Neural cell (in vitro differentiated cells): ENCODE measurements around the gene SYCN.

Experiments
- MXI1 ChIP-seq: fragments of 450-650 bp; conservative IDR thresholded peaks from 2 replicates; pipeline ENCODE4 v1.6.1; 2014; ENCODE audit warnings: antibody characterized with exemption, mild to moderate bottlenecking; ENCODE audit not compliant: poor library complexity, severe bottlenecking
- POLR2AphosphoS5 ChIP-seq: IDR thresholded peaks from 2 replicates; pipeline ENCODE4 v1.6.1; 2012
- REST ChIP-seq: IDR thresholded peaks from 2 replicates; pipeline ENCODE4 v1.6.1; 2012; ENCODE audit warnings: borderline replicate concordance
- TF ChIP-seq, protein P1 (sequence below): fragments of 450-650 bp; IDR thresholded peaks from 2 replicates; pipeline ENCODE4 v1.5.1; 2014; ENCODE audit warnings: antibody characterized with exemption, mild to moderate bottlenecking, moderate library complexity; ENCODE audit not compliant: poor library complexity, severe bottlenecking

DNA sequence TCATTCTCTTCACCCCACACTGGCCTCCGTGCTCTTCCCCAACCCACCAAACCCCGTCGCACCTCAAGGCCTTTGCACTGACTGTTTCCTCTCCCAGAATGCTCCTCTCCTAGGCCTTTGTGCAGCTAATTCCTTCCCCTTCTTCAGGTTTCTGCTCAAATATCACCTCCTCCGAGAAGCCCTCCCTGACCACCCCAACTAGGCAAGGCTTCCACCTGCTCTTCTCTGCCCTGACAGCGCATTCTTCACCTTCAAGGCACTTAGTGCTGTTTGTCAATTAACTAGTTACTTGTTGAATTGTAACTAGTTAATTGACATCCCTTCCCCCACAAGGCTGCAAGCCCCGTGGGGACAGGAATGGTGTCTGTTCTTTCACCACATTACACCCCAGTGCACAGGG, 15.1 kb downstream of the SYCN start:
- TF ChIP-seq, protein P1, sequence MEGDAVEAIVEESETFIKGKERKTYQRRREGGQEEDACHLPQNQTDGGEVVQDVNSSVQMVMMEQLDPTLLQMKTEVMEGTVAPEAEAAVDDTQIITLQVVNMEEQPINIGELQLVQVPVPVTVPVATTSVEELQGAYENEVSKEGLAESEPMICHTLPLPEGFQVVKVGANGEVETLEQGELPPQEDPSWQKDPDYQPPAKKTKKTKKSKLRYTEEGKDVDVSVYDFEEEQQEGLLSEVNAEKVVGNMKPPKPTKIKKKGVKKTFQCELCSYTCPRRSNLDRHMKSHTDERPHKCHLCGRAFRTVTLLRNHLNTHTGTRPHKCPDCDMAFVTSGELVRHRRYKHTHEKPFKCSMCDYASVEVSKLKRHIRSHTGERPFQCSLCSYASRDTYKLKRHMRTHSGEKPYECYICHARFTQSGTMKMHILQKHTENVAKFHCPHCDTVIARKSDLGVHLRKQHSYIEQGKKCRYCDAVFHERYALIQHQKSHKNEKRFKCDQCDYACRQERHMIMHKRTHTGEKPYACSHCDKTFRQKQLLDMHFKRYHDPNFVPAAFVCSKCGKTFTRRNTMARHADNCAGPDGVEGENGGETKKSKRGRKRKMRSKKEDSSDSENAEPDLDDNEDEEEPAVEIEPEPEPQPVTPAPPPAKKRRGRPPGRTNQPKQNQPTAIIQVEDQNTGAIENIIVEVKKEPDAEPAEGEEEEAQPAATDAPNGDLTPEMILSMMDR: no peak
- TF ChIP-seq POLR2AphosphoS5 (no peak), MXI1 (no peak), REST (no peak)
